ENCODE data around the gene EIF4ENIF1. TPM values are rescaled to one million over a fixed set of nuclear protein-coding genes. Genes with fewer than 3 reads are reported as not detected.

EIF4ENIF1 gene
- total and polyA plus RNA-seq, 2 experiments from 2014 or later = 10.8 to 13.4 TPM

DNA sequence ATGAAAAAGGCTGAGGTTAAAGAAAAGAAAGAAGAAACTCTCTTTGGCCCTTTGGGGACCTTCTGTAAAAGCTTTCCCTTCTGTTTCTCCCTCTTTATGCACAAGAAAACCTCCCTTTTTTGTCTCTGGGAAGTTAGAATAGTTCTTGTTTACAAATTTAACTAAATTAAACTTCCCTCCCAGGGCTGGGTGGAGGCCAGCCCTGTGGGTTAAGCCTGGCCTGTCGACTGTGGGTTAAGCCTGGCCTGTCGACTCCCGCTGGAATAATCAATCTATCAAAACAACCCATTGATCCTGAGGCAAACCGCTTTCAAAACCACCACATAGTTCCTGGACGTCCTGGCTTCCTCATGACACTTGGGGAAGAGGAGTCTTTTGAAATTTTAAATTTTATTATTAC, 91.4 kb downstream of the EIF4ENIF1 start:
- DNase-seq (ENCODE audit: low spot score) (no peak), ATAC-seq (no peak)
- Histone ChIP-seq H3K36me3 (ENCODE audit: insufficient read depth) (peaks cover 11% of the 10 kb centered on the region; the same call in 1 of the 2 replicates), H3K9me2 (ENCODE audit: insufficient read depth) (no peaks in the 10 kb centered on the region), H2AFZ (peak overlapping the region; percentile 44; the same call in 1 of the 2 replicates), H4K20me1 (replicated peaks; ENCODE audit: insufficient read depth) (peaks cover 5% of the 10 kb centered on the region; the same call in 1 of the 2 replicates), H3K4me1 (ENCODE audit: insufficient read depth) (peaks cover 16% of the 10 kb centered on the region), H3K27ac (ENCODE audit: low read depth) (no peak overlapping the region), H3K27me3 (ENCODE audit: insufficient read depth) (no peaks in the 10 kb centered on the region), H3K4me2 (no peak overlapping the region; the same call in 1 of the 2 replicates), H3F3A (replicated peaks; ENCODE audit: low read depth) (no peaks in the 10 kb centered on the region), H3K4me3 (peak overlapping the region; percentile 85), H3K79me2 (replicated peaks; ENCODE audit: insufficient read depth) (peaks cover 37% of the 10 kb centered on the region)
- Mint-ChIP-seq H3K36me3 (ENCODE audit: low read depth) (peaks cover 15% of the 10 kb centered on the region; the same call in 2 of the 3 replicates), H3K27ac (no peak overlapping the region), H3K9me3 (no peaks in the 10 kb centered on the region), H3K4me3 (peak overlapping the region; percentile 95; the same call in 1 of the 3 replicates), H3K4me1 (peaks cover 9% of the 10 kb centered on the region), H3K27me3 (ENCODE audit: insufficient read depth, low read depth, poor library complexity) (peaks cover 10% of the 10 kb centered on the region)
- TF ChIP-seq, protein P1, sequence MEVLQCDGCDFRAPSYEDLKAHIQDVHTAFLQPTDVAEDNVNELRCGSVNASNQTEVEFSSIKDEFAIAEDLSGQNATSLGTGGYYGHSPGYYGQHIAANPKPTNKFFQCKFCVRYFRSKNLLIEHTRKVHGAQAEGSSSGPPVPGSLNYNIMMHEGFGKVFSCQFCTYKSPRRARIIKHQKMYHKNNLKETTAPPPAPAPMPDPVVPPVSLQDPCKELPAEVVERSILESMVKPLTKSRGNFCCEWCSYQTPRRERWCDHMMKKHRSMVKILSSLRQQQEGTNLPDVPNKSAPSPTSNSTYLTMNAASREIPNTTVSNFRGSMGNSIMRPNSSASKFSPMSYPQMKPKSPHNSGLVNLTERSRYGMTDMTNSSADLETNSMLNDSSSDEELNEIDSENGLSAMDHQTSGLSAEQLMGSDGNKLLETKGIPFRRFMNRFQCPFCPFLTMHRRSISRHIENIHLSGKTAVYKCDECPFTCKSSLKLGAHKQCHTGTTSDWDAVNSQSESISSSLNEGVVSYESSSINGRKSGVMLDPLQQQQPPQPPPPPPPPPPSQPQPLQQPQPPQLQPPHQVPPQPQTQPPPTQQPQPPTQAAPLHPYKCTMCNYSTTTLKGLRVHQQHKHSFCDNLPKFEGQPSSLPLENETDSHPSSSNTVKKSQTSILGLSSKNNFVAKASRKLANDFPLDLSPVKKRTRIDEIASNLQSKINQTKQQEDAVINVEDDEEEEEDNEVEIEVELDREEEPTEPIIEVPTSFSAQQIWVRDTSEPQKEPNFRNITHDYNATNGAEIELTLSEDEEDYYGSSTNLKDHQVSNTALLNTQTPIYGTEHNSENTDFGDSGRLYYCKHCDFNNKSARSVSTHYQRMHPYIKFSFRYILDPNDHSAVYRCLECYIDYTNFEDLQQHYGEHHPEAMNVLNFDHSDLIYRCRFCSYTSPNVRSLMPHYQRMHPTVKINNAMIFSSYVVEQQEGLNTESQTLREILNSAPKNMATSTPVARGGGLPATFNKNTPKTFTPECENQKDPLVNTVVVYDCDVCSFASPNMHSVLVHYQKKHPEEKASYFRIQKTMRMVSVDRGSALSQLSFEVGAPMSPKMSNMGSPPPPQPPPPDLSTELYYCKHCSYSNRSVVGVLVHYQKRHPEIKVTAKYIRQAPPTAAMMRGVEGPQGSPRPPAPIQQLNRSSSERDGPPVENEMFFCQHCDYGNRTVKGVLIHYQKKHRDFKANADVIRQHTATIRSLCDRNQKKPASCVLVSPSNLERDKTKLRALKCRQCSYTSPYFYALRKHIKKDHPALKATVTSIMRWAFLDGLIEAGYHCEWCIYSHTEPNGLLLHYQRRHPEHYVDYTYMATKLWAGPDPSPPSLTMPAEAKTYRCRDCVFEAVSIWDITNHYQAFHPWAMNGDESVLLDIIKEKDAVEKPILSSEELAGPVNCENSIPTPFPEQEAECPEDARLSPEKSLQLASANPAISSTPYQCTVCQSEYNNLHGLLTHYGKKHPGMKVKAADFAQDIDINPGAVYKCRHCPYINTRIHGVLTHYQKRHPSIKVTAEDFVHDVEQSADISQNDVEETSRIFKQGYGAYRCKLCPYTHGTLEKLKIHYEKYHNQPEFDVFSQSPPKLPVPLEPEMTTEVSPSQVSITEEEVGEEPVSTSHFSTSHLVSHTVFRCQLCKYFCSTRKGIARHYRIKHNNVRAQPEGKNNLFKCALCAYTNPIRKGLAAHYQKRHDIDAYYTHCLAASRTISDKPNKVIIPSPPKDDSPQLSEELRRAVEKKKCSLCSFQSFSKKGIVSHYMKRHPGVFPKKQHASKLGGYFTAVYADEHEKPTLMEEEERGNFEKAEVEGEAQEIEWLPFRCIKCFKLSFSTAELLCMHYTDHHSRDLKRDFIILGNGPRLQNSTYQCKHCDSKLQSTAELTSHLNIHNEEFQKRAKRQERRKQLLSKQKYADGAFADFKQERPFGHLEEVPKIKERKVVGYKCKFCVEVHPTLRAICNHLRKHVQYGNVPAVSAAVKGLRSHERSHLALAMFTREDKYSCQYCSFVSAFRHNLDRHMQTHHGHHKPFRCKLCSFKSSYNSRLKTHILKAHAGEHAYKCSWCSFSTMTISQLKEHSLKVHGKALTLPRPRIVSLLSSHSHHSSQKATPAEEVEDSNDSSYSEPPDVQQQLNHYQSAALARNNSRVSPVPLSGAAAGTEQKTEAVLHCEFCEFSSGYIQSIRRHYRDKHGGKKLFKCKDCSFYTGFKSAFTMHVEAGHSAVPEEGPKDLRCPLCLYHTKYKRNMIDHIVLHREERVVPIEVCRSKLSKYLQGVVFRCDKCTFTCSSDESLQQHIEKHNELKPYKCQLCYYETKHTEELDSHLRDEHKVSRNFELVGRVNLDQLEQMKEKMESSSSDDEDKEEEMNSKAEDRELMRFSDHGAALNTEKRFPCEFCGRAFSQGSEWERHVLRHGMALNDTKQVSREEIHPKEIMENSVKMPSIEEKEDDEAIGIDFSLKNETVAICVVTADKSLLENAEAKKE (CRISPR knock-in tag; IDR thresholded peaks at IDR 0.05) = no peak
- TF ChIP-seq EZH2 (IDR thresholded peaks at IDR 0.05; ENCODE audit: low read depth, unreplicated experiment) (no peak), JUNB (IDR thresholded peaks at IDR 0.05; ENCODE audit: unreplicated experiment) (no peak), CREB1 (CRISPR knock-in tag; IDR thresholded peaks at IDR 0.05; ENCODE audit: low read depth) (no peak), ZNF114 (CRISPR knock-in tag; IDR thresholded peaks at IDR 0.05) (no peak), NANOG (IDR thresholded peaks at IDR 0.05; ENCODE audit: borderline replicate concordance) (no peak), CTCF (conservative IDR thresholded peaks at IDR 0.05; ENCODE audit: low read depth in 2 of 2) (no peak), ZNF331 (CRISPR knock-in tag; IDR thresholded peaks at IDR 0.05; ENCODE audit: low read depth) (no peak), STAT1 (IDR thresholded peaks at IDR 0.05; ENCODE audit: unreplicated experiment) (no peak)
- TF ChIP-seq, protein P2, sequence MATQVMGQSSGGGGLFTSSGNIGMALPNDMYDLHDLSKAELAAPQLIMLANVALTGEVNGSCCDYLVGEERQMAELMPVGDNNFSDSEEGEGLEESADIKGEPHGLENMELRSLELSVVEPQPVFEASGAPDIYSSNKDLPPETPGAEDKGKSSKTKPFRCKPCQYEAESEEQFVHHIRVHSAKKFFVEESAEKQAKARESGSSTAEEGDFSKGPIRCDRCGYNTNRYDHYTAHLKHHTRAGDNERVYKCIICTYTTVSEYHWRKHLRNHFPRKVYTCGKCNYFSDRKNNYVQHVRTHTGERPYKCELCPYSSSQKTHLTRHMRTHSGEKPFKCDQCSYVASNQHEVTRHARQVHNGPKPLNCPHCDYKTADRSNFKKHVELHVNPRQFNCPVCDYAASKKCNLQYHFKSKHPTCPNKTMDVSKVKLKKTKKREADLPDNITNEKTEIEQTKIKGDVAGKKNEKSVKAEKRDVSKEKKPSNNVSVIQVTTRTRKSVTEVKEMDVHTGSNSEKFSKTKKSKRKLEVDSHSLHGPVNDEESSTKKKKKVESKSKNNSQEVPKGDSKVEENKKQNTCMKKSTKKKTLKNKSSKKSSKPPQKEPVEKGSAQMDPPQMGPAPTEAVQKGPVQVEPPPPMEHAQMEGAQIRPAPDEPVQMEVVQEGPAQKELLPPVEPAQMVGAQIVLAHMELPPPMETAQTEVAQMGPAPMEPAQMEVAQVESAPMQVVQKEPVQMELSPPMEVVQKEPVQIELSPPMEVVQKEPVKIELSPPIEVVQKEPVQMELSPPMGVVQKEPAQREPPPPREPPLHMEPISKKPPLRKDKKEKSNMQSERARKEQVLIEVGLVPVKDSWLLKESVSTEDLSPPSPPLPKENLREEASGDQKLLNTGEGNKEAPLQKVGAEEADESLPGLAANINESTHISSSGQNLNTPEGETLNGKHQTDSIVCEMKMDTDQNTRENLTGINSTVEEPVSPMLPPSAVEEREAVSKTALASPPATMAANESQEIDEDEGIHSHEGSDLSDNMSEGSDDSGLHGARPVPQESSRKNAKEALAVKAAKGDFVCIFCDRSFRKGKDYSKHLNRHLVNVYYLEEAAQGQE (IDR thresholded peaks at IDR 0.05; ENCODE audit: unreplicated experiment) = no peak
- TF ChIP-seq, protein P3, sequence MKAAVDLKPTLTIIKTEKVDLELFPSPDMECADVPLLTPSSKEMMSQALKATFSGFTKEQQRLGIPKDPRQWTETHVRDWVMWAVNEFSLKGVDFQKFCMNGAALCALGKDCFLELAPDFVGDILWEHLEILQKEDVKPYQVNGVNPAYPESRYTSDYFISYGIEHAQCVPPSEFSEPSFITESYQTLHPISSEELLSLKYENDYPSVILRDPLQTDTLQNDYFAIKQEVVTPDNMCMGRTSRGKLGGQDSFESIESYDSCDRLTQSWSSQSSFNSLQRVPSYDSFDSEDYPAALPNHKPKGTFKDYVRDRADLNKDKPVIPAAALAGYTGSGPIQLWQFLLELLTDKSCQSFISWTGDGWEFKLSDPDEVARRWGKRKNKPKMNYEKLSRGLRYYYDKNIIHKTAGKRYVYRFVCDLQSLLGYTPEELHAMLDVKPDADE (IDR thresholded peaks at IDR 0.05) = no peak
